Measurements from ENCODE around the gene GALNT5.
A peak's percentile ranks its signal among the peaks of the same experiment; 100 is the strongest.

GALNT5 gene

DNA sequence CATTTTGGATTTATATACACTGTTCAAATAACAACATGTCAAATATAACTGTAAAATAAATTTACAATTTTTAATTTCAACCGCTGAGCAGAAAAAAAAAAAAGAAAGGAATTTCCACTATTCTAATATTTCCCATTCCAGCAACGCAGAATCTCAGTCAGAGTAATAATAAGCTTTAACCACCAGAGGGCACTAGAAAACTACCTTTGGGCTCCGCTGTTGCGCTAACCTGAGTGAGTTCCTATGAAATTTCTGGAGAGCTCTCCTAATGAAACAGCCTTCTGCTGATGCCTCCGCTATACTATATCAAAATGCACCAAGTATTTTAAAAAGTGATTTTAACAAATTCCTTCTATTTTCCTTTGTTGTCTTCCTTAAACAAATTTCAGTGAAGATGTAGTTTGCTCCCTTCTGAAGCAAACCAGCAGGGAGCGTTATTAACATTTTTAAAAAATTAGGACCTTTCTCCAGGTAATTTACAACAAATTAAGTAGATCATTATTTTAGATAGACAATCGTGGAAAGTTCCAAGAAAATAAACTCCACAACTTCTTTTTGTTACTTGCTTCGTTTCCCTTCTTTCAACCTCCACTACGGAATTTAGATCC is 45.1 kb downstream of the GALNT5 start:
- FAIRE-seq (peak; percentile 56), DNase-seq (ENCODE audit: insufficient read length, low spot score) (no peak)
- TF ChIP-seq TAF1 (IDR thresholded peaks at IDR 0.05; ENCODE audit: low read depth, low read length) (no peak), POU2F2 (IDR thresholded peaks at IDR 0.05; ENCODE audit: low read depth, low read length) (no peak), POLR2A (IDR thresholded peaks at IDR 0.05; ENCODE audit: low read depth, low read length) (no peak), SPI1 (IDR thresholded peaks at IDR 0.05; ENCODE audit: low read depth, low read length) (no peak), POLR2AphosphoS5 (IDR thresholded peaks at IDR 0.05; ENCODE audit: low read depth, low read length) (no peak), PAX5 (IDR thresholded peaks at IDR 0.05; ENCODE audit: insufficient read depth, low read length, severe bottlenecking) (no peak)

DNA sequence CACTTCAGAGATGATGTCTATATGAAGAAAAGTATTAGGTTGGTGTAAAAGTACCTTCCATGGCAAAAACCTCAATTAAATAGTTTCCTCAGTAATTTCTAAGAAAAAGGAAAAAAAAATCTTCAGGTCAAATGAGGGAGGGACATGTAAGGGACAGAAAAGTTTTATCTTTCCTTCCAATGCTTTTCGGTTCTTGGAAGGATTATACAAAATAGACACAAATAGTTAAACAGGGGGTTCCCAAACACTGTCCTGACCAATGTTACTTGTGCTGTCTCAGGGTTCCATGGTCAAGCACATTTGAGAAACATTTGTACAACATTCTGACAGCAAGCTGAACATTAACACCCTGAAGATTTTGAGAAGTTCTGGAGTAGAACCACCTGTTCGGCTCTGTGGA is 46.1 kb downstream of the GALNT5 start:
- FAIRE-seq = no peak
- TF ChIP-seq POLR2A (IDR thresholded peaks at IDR 0.05; ENCODE audit: low read depth, low read length) (no peak), SPI1 (IDR thresholded peaks at IDR 0.05; ENCODE audit: low read depth, low read length) (no peak), PAX5 (IDR thresholded peaks at IDR 0.05; ENCODE audit: insufficient read depth, low read length, severe bottlenecking) (no peak), TAF1 (IDR thresholded peaks at IDR 0.05; ENCODE audit: low read depth, low read length) (no peak), POLR2AphosphoS5 (IDR thresholded peaks at IDR 0.05; ENCODE audit: low read depth, low read length) (no peak), POU2F2 (IDR thresholded peaks at IDR 0.05; ENCODE audit: low read depth, low read length) (no peak)
- DNase-seq (ENCODE audit: insufficient read length, low spot score) = no peak

DNA sequence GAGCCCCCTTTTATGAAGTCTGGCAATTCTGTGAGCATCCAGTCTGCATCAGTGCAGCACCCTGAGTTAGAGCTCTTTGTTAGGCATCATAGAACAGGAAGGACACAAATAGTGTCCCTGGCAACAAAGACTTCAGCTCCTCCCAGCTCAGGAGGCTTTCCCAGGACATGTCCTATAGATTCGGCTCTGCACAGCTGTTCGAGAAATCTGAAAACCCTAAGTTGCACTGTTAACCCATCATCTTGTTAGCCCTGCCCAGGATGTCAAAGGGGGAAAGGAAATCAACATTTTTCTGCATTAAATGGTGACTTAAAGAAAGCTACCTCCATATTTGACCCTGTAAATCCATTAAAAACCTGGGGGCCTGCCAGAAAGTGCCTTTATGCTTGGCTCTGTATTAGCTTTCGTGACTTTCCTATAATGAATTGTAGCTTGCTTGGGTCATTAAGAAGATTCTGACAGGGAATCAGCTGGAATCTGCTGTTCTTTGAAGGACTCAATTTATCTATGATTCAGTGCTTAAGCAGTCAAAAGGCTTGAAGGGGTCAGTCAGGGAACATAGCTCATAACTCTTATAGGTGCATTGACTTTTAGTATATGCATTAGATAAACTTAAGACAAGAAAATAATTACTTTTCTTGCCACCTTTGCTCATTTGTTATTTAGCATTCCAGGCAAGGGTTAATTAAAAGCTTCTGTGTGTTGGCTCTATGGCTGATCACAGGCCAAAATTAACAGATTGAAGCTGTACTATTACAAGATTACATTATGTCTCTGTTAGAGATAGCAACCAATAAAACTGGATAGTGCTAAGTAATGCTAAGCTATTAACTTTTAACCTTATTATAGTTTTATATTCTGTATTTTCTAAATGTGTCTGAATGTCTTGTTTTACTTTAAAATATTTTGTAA is 47.6 kb downstream of the GALNT5 start:
- TF ChIP-seq SPI1 (IDR thresholded peaks at IDR 0.05; ENCODE audit: low read depth, low read length) = no peak
- no peak for TF ChIP-seq POU2F2 (IDR thresholded peaks at IDR 0.05; ENCODE audit: low read depth, low read length)
- no peak for TF ChIP-seq POLR2A (IDR thresholded peaks at IDR 0.05; ENCODE audit: low read depth, low read length)
- no peak for TF ChIP-seq PAX5 (IDR thresholded peaks at IDR 0.05; ENCODE audit: insufficient read depth, low read length, severe bottlenecking)
- TF ChIP-seq TAF1 (IDR thresholded peaks at IDR 0.05; ENCODE audit: low read depth, low read length) = no peak
- TF ChIP-seq POLR2AphosphoS5 (IDR thresholded peaks at IDR 0.05; ENCODE audit: low read depth, low read length) = no peak
- FAIRE-seq (no peak), DNase-seq (ENCODE audit: insufficient read length, low spot score) (no peak)

DNA sequence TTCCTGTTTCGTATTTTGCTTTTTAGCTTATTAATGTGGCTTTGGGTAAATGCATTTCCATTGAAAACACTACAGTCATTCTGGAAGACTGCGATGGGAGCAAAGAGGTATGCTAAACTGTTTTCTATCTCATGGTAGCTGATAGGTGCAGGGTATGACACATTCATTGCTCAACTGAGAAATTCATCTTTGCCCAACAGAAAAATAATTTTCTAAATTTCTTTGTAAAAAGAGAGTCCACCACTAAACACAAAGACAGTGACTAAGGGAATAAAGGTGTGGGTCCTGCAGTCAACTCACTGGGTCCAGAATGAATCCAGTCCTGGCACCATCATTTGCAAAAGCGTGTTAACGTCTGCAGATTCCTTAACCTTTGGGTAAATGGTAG is 48.2 kb downstream of the GALNT5 start:
- TF ChIP-seq POU2F2 (IDR thresholded peaks at IDR 0.05; ENCODE audit: low read depth, low read length) (no peak), TAF1 (IDR thresholded peaks at IDR 0.05; ENCODE audit: low read depth, low read length) (no peak), POLR2A (IDR thresholded peaks at IDR 0.05; ENCODE audit: low read depth, low read length) (no peak), POLR2AphosphoS5 (IDR thresholded peaks at IDR 0.05; ENCODE audit: low read depth, low read length) (no peak)
- DNase-seq (ENCODE audit: insufficient read length, low spot score) = no peak
- FAIRE-seq = no peak

DNA sequence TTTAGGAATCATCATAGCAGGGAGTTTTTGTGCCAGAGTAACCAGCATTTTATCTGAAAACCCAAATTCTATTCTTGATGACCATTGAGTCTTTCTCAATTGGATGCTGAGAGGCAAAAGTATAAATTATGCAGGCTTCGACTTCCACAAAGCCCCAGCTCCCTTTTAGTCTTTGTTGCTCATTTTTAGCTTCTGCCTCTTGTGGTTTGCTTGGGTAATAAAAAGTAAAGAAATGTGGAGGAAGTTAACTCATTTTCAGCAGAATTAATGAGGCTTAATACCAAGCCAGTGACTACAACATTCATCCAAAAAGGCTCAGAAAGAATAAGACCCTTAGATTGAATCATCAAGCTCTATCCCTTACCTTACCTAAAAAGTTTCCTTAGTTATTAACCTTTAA is 49.5 kb downstream of the GALNT5 start:
- no peak for DNase-seq (ENCODE audit: insufficient read length, low spot score)
- TF ChIP-seq TAF1 (IDR thresholded peaks at IDR 0.05; ENCODE audit: low read depth, low read length) (no peak), POLR2AphosphoS5 (IDR thresholded peaks at IDR 0.05; ENCODE audit: low read depth, low read length) (no peak), POLR2A (IDR thresholded peaks at IDR 0.05; ENCODE audit: low read depth, low read length) (no peak)
- no peak for FAIRE-seq

DNA sequence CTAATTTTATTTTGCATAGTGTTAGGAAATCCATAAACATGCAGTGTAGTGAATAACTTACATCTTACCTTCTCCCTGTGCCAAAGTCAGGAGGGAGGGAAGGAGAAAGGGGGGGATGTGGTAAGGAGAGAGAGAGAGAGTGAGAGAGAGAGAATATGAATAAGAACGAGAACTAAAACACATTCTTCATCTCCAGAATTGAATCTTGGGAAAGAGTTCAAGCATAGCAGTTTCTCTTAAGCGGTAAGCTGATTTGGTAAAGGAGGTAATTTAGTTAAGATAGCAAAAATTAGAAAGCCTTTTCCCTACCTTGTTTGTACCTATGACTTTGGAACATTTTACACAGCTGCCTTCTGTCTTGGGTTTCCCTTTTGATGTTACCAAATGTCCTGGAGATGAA is 52.4 kb downstream of the GALNT5 start:
- no peak for FAIRE-seq
- DNase-seq (ENCODE audit: insufficient read length, low spot score) = no peak

DNA sequence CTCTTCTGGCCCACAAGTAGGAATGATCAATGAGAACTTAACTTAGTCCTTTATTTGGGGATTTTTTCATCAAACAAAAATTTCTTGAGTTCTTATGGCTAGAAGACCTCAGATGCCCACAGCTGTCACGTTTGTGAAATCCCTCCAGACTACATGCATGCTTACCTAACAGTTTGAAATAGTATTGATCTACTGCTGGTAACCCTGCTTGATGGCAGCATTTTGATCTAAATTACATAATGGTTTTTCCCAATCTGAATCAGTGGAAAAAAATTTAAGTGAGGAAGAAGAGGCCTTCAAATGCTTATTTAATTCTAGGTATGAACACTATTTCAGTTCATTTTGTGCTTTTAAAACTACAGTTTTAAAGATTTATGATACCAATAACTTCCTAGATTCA is 54.2 kb downstream of the GALNT5 start:
- FAIRE-seq = peak; percentile 80
- no peak for TF ChIP-seq POLR2AphosphoS5 (IDR thresholded peaks at IDR 0.05; ENCODE audit: low read depth, low read length)
- no peak for TF ChIP-seq POU2F2 (IDR thresholded peaks at IDR 0.05; ENCODE audit: low read depth, low read length)
- TF ChIP-seq TAF1 (IDR thresholded peaks at IDR 0.05; ENCODE audit: low read depth, low read length) = no peak
- TF ChIP-seq POLR2A (IDR thresholded peaks at IDR 0.05; ENCODE audit: low read depth, low read length) = no peak
- no peak for TF ChIP-seq SPI1 (IDR thresholded peaks at IDR 0.05; ENCODE audit: low read depth, low read length)
- TF ChIP-seq PAX5 (IDR thresholded peaks at IDR 0.05; ENCODE audit: insufficient read depth, low read length, severe bottlenecking) = no peak

More for the DNA sequence above, 52.4 kb downstream of the GALNT5 start:
- TF ChIP-seq TAF1 (IDR thresholded peaks at IDR 0.05; ENCODE audit: low read depth, low read length) (no peak), POLR2AphosphoS5 (IDR thresholded peaks at IDR 0.05; ENCODE audit: low read depth, low read length) (no peak), POU2F2 (IDR thresholded peaks at IDR 0.05; ENCODE audit: low read depth, low read length) (no peak), POLR2A (IDR thresholded peaks at IDR 0.05; ENCODE audit: low read depth, low read length) (no peak)

DNA sequence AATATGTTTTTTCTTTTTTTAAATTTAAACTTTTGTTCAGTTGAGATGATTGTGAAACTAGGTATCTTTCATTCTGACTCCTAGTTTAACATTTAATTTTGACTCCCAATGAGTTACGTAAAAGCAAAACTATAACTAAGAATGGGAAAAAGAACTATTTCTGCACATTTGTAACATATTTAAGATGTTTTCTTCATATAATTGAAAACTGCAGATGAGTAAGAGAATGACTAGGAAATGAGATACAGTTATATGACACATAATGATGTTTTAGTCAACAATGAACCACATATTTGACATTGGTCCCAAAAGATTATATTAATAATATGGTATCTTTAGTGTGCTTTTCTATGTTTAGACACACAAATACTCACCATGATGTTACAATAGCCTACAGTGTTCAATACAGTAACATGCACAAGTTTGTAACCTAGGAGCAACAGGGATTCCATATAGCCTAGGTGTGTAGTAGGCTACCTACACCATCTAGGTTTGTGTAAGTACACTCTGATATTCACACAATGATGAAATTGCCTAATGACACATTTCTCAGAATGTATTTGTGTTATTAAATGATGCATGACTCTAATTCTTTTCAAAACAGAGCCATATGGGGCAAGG is 55.5 kb downstream of the GALNT5 start:
- TF ChIP-seq POLR2AphosphoS5 (IDR thresholded peaks at IDR 0.05; ENCODE audit: low read depth, low read length) = no peak
- TF ChIP-seq PAX5 (IDR thresholded peaks at IDR 0.05; ENCODE audit: insufficient read depth, low read length, severe bottlenecking) = no peak
- TF ChIP-seq SPI1 (IDR thresholded peaks at IDR 0.05; ENCODE audit: low read depth, low read length) = no peak
- TF ChIP-seq POU2F2 (IDR thresholded peaks at IDR 0.05; ENCODE audit: low read depth, low read length) = no peak
- TF ChIP-seq TAF1 (IDR thresholded peaks at IDR 0.05; ENCODE audit: low read depth, low read length) = no peak
- TF ChIP-seq POLR2A (IDR thresholded peaks at IDR 0.05; ENCODE audit: low read depth, low read length) = no peak
- FAIRE-seq (peak; percentile 40), DNase-seq (ENCODE audit: insufficient read length, low spot score) (no peak)

More for the DNA sequence above, 54.2 kb downstream of the GALNT5 start:
- DNase-seq (ENCODE audit: insufficient read length, low spot score) = no peak

DNA sequence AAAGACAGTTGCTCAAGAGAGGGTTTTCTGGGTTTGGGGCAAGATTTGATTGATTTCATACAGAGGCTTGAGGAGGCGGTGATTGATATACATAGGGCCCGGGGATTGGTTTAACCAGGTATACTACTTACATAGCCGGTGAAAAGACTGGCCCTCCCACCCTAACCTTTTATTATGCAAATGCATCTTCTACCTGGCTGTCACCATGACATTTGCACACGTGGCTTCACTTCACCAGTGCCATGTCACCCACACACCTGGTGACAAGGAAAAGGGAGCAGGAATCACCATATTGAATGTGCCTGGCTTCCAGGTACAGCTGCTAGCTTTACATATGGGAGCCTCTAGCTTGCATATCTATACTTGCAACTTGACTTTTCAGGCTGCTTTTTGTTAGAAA is 58.4 kb downstream of the GALNT5 start:
- DNase-seq (ENCODE audit: insufficient read length, low spot score) (no peak), FAIRE-seq (no peak)
- no peak for TF ChIP-seq PAX5 (IDR thresholded peaks at IDR 0.05; ENCODE audit: insufficient read depth, low read length, severe bottlenecking)
